ENCODE data around the gene USP36. TPM values are rescaled to one million over a fixed set of nuclear protein-coding genes. Genes with fewer than 3 reads are reported as not detected.

Gene USP36
- total RNA-seq, 1 donor from 2014 or later = 54.1 TPM

DNA sequence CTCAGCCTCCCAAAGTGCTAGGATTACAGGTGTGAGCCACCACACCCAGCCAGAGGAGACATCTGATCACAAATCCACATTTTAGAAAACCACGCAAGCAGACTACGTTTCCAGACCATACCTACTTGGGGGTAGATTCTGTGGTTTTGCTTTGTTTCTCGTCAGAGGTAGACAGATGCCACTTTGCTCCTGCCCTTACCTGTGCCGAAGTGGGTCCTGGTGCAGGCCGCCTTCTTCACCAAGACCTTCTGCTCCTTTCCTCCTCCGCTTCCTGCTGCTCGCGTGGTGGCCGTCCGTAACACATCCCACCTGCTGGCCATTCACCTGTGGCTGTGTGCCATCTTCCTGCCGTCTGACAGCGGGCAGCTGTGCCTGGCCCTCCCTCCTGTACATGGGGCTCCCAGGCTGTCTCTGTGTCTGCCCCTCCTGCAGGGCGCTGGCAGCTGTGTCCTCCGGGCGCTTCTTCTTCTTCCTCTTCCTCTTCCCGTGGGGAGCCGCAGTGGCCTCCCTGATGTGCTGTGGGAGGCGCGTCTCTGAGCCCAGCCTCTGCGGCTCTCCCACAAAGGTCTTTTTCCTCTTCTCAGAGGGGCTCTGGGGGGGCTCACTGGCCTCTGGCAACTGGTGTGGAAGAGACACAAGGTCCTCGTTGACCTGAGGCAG is 37.3 kb downstream of the USP36 start:
- Mint-ChIP-seq H3K9me3 (ENCODE audit: low read depth) (no peaks in the 10 kb centered on the region), H3K27ac (no peak overlapping the region), H3K27me3 (no peaks in the 10 kb centered on the region), H3K36me3 (ENCODE audit: insufficient read depth) (peaks cover 24% of the 10 kb centered on the region), H3K4me1 (ENCODE audit: low read depth) (no peaks in the 10 kb centered on the region), H3K4me3 (ENCODE audit: low read depth) (no peak overlapping the region)
- DNase-seq (ENCODE audit: low spot score, unreplicated experiment) = no peak
- TF ChIP-seq, protein P1, sequence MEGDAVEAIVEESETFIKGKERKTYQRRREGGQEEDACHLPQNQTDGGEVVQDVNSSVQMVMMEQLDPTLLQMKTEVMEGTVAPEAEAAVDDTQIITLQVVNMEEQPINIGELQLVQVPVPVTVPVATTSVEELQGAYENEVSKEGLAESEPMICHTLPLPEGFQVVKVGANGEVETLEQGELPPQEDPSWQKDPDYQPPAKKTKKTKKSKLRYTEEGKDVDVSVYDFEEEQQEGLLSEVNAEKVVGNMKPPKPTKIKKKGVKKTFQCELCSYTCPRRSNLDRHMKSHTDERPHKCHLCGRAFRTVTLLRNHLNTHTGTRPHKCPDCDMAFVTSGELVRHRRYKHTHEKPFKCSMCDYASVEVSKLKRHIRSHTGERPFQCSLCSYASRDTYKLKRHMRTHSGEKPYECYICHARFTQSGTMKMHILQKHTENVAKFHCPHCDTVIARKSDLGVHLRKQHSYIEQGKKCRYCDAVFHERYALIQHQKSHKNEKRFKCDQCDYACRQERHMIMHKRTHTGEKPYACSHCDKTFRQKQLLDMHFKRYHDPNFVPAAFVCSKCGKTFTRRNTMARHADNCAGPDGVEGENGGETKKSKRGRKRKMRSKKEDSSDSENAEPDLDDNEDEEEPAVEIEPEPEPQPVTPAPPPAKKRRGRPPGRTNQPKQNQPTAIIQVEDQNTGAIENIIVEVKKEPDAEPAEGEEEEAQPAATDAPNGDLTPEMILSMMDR (IDR thresholded peaks at IDR 0.05; ENCODE audit: unreplicated experiment) = no peak

GRCh38 chr17:78802459-78802858 is 38.2 kb downstream of the USP36 start:
- Mint-ChIP-seq H3K36me3 (ENCODE audit: insufficient read depth) (peaks cover 29% of the 10 kb centered on the region), H3K4me1 (ENCODE audit: low read depth) (no peaks in the 10 kb centered on the region), H3K9me3 (ENCODE audit: low read depth) (no peaks in the 10 kb centered on the region), H3K27me3 (no peaks in the 10 kb centered on the region), H3K27ac (no peak overlapping the region), H3K4me3 (ENCODE audit: low read depth) (no peak overlapping the region)
- TF ChIP-seq, protein P1 (IDR thresholded peaks at IDR 0.05; ENCODE audit: unreplicated experiment) = no peak
- no peak for DNase-seq (ENCODE audit: low spot score, unreplicated experiment)

- no peak overlapping the region for H3K4me3 Mint-ChIP-seq (ENCODE audit: low read depth)
- no peaks in the 10 kb centered on the region for H3K27me3 Mint-ChIP-seq
- peaks cover 27% of the 10 kb centered on the region for H3K36me3 Mint-ChIP-seq (ENCODE audit: insufficient read depth)
- TF ChIP-seq, protein P1 (IDR thresholded peaks at IDR 0.05; ENCODE audit: unreplicated experiment) = no peak
- H3K9me3 Mint-ChIP-seq (ENCODE audit: low read depth) = no peaks in the 10 kb centered on the region
- no peaks in the 10 kb centered on the region for H3K4me1 Mint-ChIP-seq (ENCODE audit: low read depth)
- H3K27ac Mint-ChIP-seq = no peak overlapping the region
- DNase-seq (ENCODE audit: low spot score, unreplicated experiment) = no peak
Observed at GRCh38 chr17:78802008-78802407, 38.6 kb downstream of the USP36 start.

- no peak overlapping the region for H3K4me3 Mint-ChIP-seq (ENCODE audit: low read depth)
- H3K27ac Mint-ChIP-seq = no peak overlapping the region
- TF ChIP-seq, protein P1 (IDR thresholded peaks at IDR 0.05; ENCODE audit: unreplicated experiment) = no peak
- no peaks in the 10 kb centered on the region for H3K27me3 Mint-ChIP-seq
- peaks cover 27% of the 10 kb centered on the region for H3K36me3 Mint-ChIP-seq (ENCODE audit: insufficient read depth)
- no peaks in the 10 kb centered on the region for H3K4me1 Mint-ChIP-seq (ENCODE audit: low read depth)
- no peaks in the 10 kb centered on the region for H3K9me3 Mint-ChIP-seq (ENCODE audit: low read depth)
- DNase-seq (ENCODE audit: low spot score, unreplicated experiment) = no peak
Observed at GRCh38 chr17:78800132-78800931, 40.3 kb downstream of the USP36 start.

- H3K4me3 Mint-ChIP-seq (ENCODE audit: low read depth) = no peak overlapping the region
- H3K27ac Mint-ChIP-seq = peak overlapping the region; percentile 71
- peaks cover 32% of the 10 kb centered on the region for H3K36me3 Mint-ChIP-seq (ENCODE audit: insufficient read depth)
Observed at GRCh38 chr17:78798695-78799559, 41.7 kb downstream of the USP36 start.

More at GRCh38 chr17:78798695-78799559, 41.7 kb downstream of the USP36 start:
- TF ChIP-seq, protein P1 (IDR thresholded peaks at IDR 0.05; ENCODE audit: unreplicated experiment) = peak; percentile 49
- Mint-ChIP-seq H3K4me1 (ENCODE audit: low read depth) (no peaks in the 10 kb centered on the region), H3K9me3 (ENCODE audit: low read depth) (no peaks in the 10 kb centered on the region), H3K27me3 (no peaks in the 10 kb centered on the region)
- DNase-seq (ENCODE audit: low spot score, unreplicated experiment) = no peak
